Testis (tissue), 3 donors: ENCODE measurements around the gene KCNJ5. TPM values are rescaled to one million over a fixed set of nuclear protein-coding genes. Genes with fewer than 3 reads are reported as not detected.

ENCODE experiments used
- DNase-seq: peaks from one replicate; pipeline ENCODE4 v3.0.0-alpha.2; 2019
- H3K27ac ChIP-seq, 2 donors: fragments of 200-600 bp; sonication (generic); one replicate each; pipeline ENCODE4 v1.5.1; 2019
- H3K27me3 ChIP-seq: fragments of 200-600 bp; sonication (generic); one replicate; pipeline ENCODE4 v1.5.1; 2019
- H3K36me3 ChIP-seq: fragments of 200-600 bp; sonication (generic); one replicate; pipeline ENCODE4 v1.5.1; 2017; ENCODE audit warnings: low read depth; ENCODE audit errors: missing control alignments
- H3K4me1 ChIP-seq: fragments of 200-600 bp; sonication (generic); one replicate; pipeline ENCODE4 v1.5.1; 2019
- H3K4me3 ChIP-seq, 2 donors: fragments of 200-600 bp; sonication (generic); one replicate each; pipeline ENCODE4 v1.5.1; 2017 to 2019
- H3K9me3 ChIP-seq: fragments of 200-600 bp; sonication (generic); one replicate; pipeline ENCODE4 v1.5.1; 2017
- CTCF ChIP-seq, 3 experiments: fragments of 450-650 bp in 2 of 3; fragments of 200-600 bp in 1 of 3; sonication (generic) in 1 of 3; IDR thresholded peaks; one replicate each; pipeline ENCODE4 v1.5.1; 2016 to 2019; ENCODE audit warnings: antibody characterized with exemption in 3 of 3, mild to moderate bottlenecking in 2 of 3, moderate library complexity in 1 of 3
- POLR2A ChIP-seq: fragments of 450-650 bp; IDR thresholded peaks from one replicate; pipeline ENCODE4 v1.6.1; 2017; ENCODE audit warnings: antibody characterized with exemption, mild to moderate bottlenecking, moderate library complexity
- WGBS, 2 donors: methylation state at CpG; one replicate each; pipeline ENCODE4 v1.1.5; 2018; 5-methylcytosine and 5-hydroxymethylcytosine counted together
- intact Hi-C: fragments of 100-400 bp; cut with DNase I; formaldehyde crosslinking; loops from one replicate; pipeline ENCODE4 v1.15.1; 2023; ENCODE audit warnings: low total_unique reads
- polyA plus RNA-seq: library from polyadenylated mRNA; stranded (reverse); fragments of 350-450 nt; fragmentation: Illumina TruSeq; extraction: RNeasy Lipid Tissue Mini Kit (QIAGEN cat#74804); gene quantifications from one replicate; pipeline ENCODE4 v1.2.3, GENCODE V29; 2014; ENCODE audit warnings: low read depth, low replicate concordance; ENCODE audit not compliant: insufficient read depth
- total RNA-seq, 2 donors: library from RNA; depleted of rRNA; stranded (reverse); fragments of >200 nt; gene quantifications; one replicate each; pipeline ENCODE4 v1.2.3, GENCODE V29; 2016

Gene KCNJ5
- total and polyA plus RNA-seq, 3 donors from 2014 or later, result 0.55 to 2.1 (median 1.5) TPM

GRCh38 chr11:128934351-128934750, 43.2 kb downstream of the KCNJ5 start:
- Histone ChIP-seq H3K27me3 (no peaks in the 10 kb centered on the region), H3K36me3 (no peaks in the 10 kb centered on the region), H3K4me1 (no peaks in the 10 kb centered on the region), H3K9me3 (no peaks in the 10 kb centered on the region), H3K27ac (no peak overlapping the region), H3K4me3 (no peak overlapping the region)
- intact Hi-C loops, result no loop called here
- no peak for DNase-seq
- TF ChIP-seq CTCF (IDR thresholded peaks at IDR 0.05) (no peak), POLR2A (no peak)
- WGBS, 2 donors, result 91 to 94% methylated on average over 7 of the region's 7 CpGs

- Histone ChIP-seq H3K4me1 (no peaks in the 10 kb centered on the region), H3K27ac (no peak overlapping the region), H3K4me3 (no peak overlapping the region), H3K9me3 (no peaks in the 10 kb centered on the region), H3K36me3 (no peaks in the 10 kb centered on the region), H3K27me3 (no peaks in the 10 kb centered on the region)
- WGBS, 2 donors, result 91 to 96% methylated on average over 10 of the region's 10 CpGs
- TF ChIP-seq POLR2A (no peak), CTCF (IDR thresholded peaks at IDR 0.05) (no peak)
- intact Hi-C loops, result no loop called here
- DNase-seq, result no peak
Measured at GRCh38 chr11:128934926-128935325, 43.8 kb downstream of the KCNJ5 start.

GRCh38 chr11:128936606-128937251, 45.6 kb downstream of the KCNJ5 start:
- Histone ChIP-seq H3K36me3 (no peaks in the 10 kb centered on the region), H3K4me1 (no peaks in the 10 kb centered on the region), H3K9me3 (no peaks in the 10 kb centered on the region), H3K4me3 (no peak overlapping the region), H3K27ac (no peak overlapping the region), H3K27me3 (no peaks in the 10 kb centered on the region)
- TF ChIP-seq POLR2A (no peak), CTCF (IDR thresholded peaks at IDR 0.05) (no peak)
- intact Hi-C loops, result no loop called here
- DNase-seq, result no peak
- WGBS, 2 donors, result 80 to 95% methylated on average over 9 to 16 of the region's 16 CpGs

DNA sequence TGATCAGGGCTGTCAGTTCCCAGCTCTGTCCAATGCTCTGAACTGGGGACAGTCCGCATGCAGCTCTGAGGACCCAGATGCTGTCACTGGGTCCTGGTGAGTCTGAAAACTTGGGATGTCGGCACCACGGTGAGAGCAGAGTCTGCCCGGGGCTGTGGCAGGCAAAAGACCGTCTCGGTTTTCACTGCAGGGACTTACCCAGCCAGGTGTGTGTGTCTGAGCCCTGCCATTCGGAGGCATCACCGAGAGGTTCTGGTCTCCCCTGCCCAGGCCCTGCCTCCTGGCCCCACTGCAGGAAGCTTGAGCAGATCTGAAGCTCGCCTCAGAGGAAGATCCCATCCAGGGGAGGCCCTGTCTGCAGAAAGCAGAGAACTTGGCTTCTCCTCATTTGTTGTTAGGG, 46.3 kb downstream of the KCNJ5 start:
- H3K4me1 ChIP-seq, result no peaks in the 10 kb centered on the region
- no peaks in the 10 kb centered on the region for H3K36me3 ChIP-seq
- TF ChIP-seq POLR2A, result no peak
- no peaks in the 10 kb centered on the region for H3K27me3 ChIP-seq
- no peak for DNase-seq
- H3K4me3 ChIP-seq, result no peak overlapping the region
- no peaks in the 10 kb centered on the region for H3K9me3 ChIP-seq
- no peak overlapping the region for H3K27ac ChIP-seq
- intact Hi-C loops, result no loop called here
- 90 to 92% methylated on average over 7 to 9 of the region's 9 CpGs for WGBS, 2 donors

DNA sequence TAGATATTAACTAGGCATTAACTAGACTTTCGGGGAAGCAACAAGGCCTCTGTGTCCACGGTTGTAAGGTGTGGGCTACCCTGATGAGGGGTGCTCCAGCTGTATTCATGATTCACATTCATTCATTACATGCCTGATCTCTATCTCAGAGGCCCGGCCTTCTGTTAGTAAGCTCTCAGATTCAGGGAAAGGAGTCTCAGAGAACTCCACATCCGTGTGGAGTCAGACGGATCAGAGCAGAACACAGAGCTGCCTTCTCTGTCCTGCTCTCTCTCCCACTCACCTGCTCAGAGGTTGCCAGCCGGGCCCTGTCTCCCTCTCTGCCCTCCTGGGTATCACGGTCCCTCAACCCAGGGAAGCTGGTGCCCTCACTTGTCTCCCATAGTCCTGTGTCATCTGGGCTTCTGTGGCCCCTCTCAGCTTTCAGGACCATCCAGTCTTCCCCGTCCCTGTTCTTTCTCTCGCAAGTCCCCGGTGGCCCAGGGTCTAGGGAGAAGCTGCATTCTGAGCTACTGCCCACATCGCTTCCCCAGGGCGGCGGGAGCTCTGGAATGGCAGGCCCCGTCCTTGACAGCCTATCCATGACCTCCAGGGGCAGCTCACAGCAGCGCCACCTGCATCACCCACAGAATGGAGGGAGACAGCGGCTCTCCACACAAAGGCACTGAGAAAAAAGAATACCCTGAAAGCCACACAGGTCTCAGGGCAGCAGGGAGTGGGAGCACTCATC, 47.2 kb downstream of the KCNJ5 start:
- TF ChIP-seq CTCF (IDR thresholded peaks at IDR 0.05), result no peak
- no peak for TF ChIP-seq POLR2A
- no peaks in the 10 kb centered on the region for H3K9me3 ChIP-seq

More for the DNA sequence above, 47.2 kb downstream of the KCNJ5 start:
- 87 to 97% methylated on average over 16 of the region's 16 CpGs for WGBS, 2 donors
- no peak for DNase-seq
- intact Hi-C loops, result no loop called here
- no peaks in the 10 kb centered on the region for H3K4me1 ChIP-seq
- no peak overlapping the region for H3K27ac ChIP-seq
- no peaks in the 10 kb centered on the region for H3K36me3 ChIP-seq
- H3K4me3 ChIP-seq, result no peak overlapping the region
- no peaks in the 10 kb centered on the region for H3K27me3 ChIP-seq
